Upper lobe of left lung (tissue), 4 donors: ENCODE data around the gene MARK3.

Experiments
- EP300 ChIP-seq, 4 donors: sonication (generic); formaldehyde crosslinking; IDR thresholded peaks; one replicate each; pipeline ENCODE4 v1.5.1; 2017; ENCODE audit warnings: antibody characterized with exemption in 4 of 4, control low read depth in 2 of 4
- POLR2A ChIP-seq, 4 donors: fragments of 450-650 bp; IDR thresholded peaks; one replicate each; pipeline ENCODE4 v1.5.1; 2016 to 2017; ENCODE audit warnings: antibody characterized with exemption in 4 of 4, mild to moderate bottlenecking in 2 of 4
- POLR2AphosphoS5 ChIP-seq, 2 donors: sonication (generic); formaldehyde crosslinking; IDR thresholded peaks; one replicate each; pipeline ENCODE4 v1.5.1; 2017; ENCODE audit warnings: antibody characterized with exemption in 2 of 2

GRCh38 chr14:103347091-103347815 is 38.0 kb upstream of the MARK3 start:
- TF ChIP-seq EP300 (IDR thresholded peaks at IDR 0.05) (no peak), POLR2A (IDR thresholded peaks at IDR 0.05) (no peak), POLR2AphosphoS5 (IDR thresholded peaks at IDR 0.05) (no peak)
